ENCODE results near the gene FOXO3.
A peak's percentile ranks its signal among the peaks of the same experiment; 100 is the strongest.

Gene FOXO3

DNA sequence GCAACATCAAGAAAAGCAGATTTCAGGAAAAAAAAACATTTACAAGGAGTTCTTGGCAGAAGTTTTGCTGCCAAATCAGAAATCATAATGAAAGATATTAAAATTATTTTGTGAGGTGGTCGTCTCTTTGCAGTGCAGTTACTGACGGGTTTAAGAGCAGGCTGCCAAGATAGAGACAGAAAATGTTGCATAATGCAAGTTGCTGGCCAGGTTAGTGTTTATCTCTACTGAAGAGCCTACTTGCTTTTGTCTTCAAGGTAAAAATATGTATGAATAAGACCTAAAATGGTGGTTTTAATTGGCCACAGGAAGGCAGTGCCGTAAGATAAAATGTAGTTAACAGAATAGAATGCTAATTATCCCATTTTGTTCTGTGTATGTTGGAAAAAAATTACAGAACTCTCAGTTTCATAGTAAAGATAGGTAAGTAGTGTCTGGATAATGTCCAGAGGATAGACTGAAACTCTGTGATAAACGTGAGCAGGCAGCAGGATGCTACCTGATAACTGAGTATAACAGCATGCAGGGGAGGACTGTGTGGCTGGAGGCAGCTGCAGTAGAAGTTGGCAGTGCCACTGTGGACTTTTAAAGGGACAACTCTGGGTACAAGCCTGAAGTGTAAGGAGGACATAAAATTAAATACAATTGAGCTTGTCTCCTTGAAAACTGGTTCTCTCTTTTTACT lies 13.9 kb downstream of the FOXO3 start:
- no peak for DNase-seq (ENCODE audit: low read depth in 4 of 4, low spot score in 1 of 4)

DNA sequence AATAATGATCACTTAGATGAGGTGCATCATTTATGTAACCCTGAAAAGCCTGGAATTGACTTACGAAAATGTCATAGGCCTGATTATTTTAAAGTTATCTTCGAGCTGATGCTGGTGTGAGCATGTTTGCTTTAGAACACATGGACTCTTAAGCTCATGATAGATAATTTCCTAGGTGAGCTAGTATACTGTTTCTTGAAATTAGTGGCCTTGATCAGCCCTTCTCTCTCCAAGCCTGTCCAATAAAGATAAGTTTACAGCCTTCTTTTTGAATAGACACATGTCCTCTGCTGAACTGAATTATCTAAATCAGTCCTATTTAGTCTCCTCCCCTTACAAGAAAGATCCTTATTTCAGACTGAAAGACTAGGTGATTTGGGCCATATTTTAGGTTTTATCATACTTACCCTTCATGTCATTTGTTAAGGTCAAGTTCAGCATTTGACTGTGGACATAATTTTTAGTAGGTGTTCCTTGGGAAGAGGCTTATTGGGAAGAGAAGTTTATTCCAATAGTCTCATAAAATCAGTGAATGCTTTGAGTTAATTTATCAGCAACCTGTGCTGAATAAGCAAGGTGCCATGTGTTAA lies 15.3 kb downstream of the FOXO3 start:
- DNase-seq (ENCODE audit: low read depth in 4 of 4, low spot score in 1 of 4): no peak

- DNase-seq (ENCODE audit: low read depth in 4 of 4, low spot score in 1 of 4): no peak
Measured at GRCh38 chr6:108576709-108577108, 16.0 kb downstream of the FOXO3 start.

GRCh38 chr6:108578166-108578565 lies 17.4 kb downstream of the FOXO3 start:
- DNase-seq (ENCODE audit: low read depth in 4 of 4, low spot score in 1 of 4): no peak

DNA sequence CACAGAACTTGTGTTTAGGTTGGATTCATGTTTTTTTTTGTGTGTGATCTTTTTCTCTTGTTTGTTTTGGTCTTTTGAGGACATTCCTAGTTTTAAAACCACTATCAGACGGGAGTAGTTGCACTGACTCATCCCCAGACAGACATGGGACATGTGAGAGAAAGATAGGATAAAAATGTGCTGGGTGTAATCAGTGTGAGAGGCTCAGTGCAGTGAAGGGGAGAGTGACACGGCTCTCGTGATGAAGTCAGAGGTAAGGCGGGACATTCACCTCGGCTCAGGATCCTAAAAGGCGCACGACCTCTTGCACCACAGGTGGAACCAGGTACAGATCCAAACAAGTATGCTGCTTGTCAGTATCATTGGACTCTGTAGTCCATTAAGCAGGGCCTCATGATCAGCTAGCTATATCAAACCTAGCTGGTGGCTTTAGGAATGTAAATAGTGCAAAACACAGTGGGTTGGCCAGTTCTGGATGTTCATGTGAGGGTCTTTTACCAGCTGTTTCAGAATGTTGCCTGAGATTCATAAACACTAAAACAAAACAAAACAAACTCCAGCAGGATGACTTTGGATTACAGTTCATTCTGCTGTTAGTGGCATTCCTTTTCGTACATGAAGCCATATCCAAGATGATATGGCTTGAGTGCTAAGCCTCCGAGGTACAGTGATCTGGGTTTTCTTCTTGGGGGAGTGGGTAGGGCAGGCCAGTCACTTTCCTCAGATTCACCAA lies 18.0 kb downstream of the FOXO3 start:
- no peak for DNase-seq (ENCODE audit: low read depth in 4 of 4, low spot score in 1 of 4)

DNA sequence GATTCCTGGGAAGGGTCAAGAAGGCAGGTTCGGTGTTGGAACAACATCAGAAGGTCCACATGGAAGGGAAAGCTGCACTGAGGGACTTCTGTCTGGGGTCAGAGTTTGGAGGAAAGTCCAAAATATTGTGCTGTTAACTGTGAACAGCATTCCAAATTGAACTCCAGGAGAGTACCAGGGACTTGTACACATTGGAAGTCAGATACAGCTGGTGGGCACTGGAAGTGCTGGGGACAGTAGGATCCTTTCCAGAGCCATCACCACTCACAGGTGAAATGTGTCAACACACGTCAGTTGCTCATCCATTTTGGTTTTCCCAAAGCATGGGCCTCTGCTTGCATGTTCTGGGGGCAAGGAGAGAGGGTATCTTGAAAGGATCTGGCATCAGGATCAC lies 18.6 kb downstream of the FOXO3 start:
- DNase-seq (ENCODE audit: low read depth in 4 of 4, low spot score in 1 of 4): no peak

DNA sequence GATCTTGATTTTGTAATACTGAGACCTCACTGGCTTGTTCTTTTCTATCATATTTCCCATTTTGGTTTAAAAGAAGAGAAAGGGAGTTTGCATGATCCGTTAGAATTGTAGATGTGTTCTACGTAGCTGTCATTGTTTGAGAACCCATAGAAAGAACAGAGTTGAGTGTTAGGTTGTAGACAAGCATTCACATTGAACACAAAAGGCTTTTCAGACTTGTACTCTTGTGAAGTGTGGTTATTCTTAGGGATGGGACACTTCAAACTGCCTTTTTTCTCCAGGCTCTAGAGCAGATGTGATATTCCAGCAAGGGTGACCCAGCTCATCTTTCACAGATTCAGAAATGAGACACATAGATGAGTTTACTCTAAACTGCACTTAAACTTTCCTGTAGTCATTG lies 19.9 kb downstream of the FOXO3 start:
- DNase-seq (ENCODE audit: low read depth in 4 of 4, low spot score in 1 of 4): no peak

- DNase-seq (ENCODE audit: low read depth in 4 of 4, low spot score in 1 of 4): no peak
Measured at GRCh38 chr6:108581237-108581931, 20.7 kb downstream of the FOXO3 start.

- DNase-seq (ENCODE audit: low read depth in 4 of 4, low spot score in 1 of 4): no peak
Measured at GRCh38 chr6:108581932-108582475, 21.3 kb downstream of the FOXO3 start.

GRCh38 chr6:108582618-108583017 lies 21.9 kb downstream of the FOXO3 start:
- DNase-seq (ENCODE audit: low read depth in 4 of 4, low spot score in 1 of 4): no peak

- DNase-seq (ENCODE audit: low read depth in 4 of 4, low spot score in 1 of 4): no peak
Measured at GRCh38 chr6:108584323-108584722, 23.6 kb downstream of the FOXO3 start.

GRCh38 chr6:108585359-108585758 lies 24.6 kb downstream of the FOXO3 start:
- DNase-seq (ENCODE audit: low read depth in 4 of 4, low spot score in 1 of 4): no peak

DNA sequence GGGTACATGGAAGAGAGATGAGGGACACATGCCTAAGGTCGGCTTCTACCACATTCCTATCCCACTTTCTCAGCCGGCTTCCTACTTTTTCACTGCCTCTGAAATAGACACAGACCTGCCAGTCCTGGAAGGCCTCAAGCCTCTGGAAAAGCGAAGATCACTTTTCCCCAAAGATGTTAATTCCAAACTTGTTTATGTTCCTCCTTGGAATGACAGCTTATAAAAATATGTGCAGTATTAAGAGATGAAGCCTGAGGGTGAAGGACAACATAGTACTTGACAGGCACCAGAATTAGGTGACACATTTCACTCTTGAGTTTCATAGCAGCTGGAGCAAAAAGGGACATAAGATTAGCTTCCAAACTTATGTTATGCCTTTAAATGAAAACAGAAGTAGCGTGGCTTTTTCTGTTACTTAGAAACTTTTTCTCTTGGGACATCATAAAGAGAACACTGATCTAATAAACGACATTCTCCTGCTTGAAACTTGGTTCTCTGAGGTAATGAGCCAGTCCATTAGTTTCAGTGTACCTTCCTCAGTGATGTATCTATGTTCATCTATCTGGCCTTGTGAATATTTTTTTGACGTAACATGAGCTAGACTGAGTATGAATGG lies 25.3 kb downstream of the FOXO3 start:
- DNase-seq (ENCODE audit: low read depth in 4 of 4, low spot score in 1 of 4): no peak

GRCh38 chr6:108587258-108588059 lies 26.7 kb downstream of the FOXO3 start:
- no peak for DNase-seq (ENCODE audit: low read depth in 4 of 4, low spot score in 1 of 4)

DNA sequence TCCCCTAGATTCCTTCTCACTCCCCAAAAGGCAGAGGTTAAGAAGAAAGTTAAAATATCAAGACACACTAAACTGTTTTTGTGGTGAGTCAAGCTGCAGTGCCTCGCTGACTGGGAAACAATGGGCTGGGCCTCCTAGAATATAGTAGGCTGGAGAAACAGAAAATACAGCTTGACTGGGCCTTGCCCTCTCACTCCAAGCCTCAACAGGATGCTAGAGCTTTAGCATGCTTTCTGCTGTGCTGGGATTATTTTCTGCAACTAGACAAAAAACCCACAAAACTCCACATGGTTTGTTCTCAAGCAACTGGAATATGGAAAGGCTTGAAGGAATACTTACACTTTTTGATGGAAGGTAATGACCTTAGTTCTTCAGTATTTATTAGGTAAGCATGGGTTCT lies 27.9 kb downstream of the FOXO3 start:
- DNase-seq (ENCODE audit: low read depth in 4 of 4, low spot score in 1 of 4): no peak

- DNase-seq (ENCODE audit: low read depth in 4 of 4, low spot score in 1 of 4): no peak
Measured at GRCh38 chr6:108589244-108589791, 28.6 kb downstream of the FOXO3 start.

DNA sequence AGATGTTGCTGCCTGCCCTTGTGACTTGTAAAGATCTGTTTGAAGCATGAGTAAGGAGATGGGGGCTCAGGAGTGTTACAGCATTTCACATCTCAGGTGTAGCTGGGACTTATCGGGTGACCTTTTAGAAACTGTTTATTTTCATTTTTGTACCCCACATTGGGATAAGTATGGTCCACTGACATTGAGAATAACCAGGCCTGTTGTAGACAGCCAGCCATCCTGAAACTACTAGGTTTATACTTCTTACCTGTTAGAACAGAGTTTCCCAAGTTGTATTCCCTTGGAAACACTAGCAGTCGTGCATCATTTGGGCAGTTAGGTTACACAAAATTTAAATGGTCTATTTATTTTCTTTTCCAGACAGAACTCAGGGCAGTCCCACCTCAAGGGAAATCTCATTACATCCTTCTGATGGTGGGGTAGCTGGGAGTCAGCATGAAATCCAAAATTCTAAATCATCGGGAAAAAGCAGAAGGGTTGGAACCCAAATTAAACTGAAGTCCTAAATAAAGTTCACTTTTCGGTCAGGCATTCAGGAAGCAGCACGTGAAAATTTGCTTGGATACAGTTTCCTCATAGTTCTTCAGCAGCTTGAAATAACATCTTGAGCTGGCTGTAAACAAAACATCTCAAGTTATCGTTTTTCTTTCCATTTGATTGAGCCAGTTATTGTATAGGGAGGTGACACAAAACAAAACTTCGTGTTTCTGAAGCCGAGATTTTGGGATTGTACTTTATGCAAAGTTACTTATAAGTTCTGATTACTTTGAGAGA lies 30.5 kb downstream of the FOXO3 start:
- no peak for DNase-seq (ENCODE audit: low read depth in 4 of 4, low spot score in 1 of 4)

DNA sequence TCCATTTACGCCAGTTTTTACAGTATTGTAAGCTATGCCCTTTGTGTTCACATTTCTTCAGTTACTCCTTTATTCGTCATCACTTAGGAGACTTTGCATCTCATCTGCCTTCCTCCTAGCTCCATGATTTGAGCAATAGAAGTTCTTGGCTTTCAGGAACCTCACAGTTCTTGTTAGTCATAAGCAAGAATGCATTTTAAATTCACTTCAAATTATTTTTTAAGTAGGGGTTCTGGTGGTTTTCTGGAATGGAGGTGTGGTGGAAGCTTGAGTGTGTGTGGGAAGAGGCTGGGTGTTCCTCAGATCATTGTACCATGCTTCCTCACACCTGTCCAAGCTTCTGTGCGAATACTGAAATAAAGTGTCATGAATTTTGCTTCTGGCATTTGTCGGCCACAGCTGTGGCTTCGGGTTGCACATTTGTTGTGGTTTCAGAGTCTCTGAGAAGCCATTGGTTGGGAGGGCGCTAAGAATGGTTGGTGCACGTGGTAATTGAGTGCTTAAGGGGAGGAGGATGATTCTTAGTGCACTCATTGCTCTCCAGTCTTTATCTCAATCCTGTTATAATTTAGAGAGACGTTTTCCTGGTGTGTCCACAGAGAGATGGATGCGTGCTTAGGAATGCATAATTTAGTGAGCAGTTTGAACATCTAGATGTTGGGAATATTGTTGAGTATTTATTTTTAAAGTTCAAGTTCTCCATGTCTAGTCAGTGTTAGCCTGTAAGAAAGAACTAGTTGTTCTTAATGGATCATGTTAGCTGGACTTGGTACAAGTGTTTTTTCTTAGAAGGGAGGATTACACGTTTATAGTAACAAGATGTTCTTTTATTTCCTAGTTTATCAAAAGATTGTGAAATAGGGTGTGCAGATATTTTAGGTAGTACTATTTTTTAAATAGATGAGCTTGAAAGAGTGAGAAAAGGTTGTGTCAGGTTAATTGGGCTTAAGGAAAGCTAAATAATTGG lies 31.9 kb downstream of the FOXO3 start:
- DNase-seq (ENCODE audit: low read depth in 4 of 4, low spot score in 1 of 4): peak in 2 of 4 experiments; percentile 12 to 14
